HCT116 (cell line): Measurements from ENCODE around the gene C11orf68. TPM values are rescaled to one million over a fixed set of nuclear protein-coding genes. Genes with fewer than 3 reads are reported as not detected.
A peak's percentile ranks its signal among the peaks of the same experiment; 100 is the strongest.

Experiments
- ATAC-seq: fragments of 200-7000 bp; cut with Tn5 transposase; 2 replicates; pipeline ENCODE4 v1.9.1; 2020; ENCODE audit warnings: mild to moderate bottlenecking, moderate library complexity
- Bru-seq: library from RNA; stranded (reverse); fragments of 400-500 nt; gene quantifications from one replicate; lab custom pipeline; 2021; lab: Mats Ljungman, UMichigan
- BruChase-seq, 2 experiments: library from RNA; stranded (reverse); fragments of 400-500 nt; gene quantifications; one replicate each; lab custom pipeline; 2021; lab: Mats Ljungman, UMichigan
- BruUV-seq: library from RNA; stranded (reverse); fragments of 400-500 nt; replicated peaks from 2 replicates; lab custom pipeline; 2021; lab: Mats Ljungman, UMichigan
- CTCF ChIA-PET: fragments of 300-600 bp; sonication (Branson Sonifier 250); formaldehyde crosslinking; loops from one replicate; lab custom pipeline; 2021; ENCODE audit warnings: antibody characterized with exemption; lab: Charles Lee
- POLR2A ChIA-PET: fragments of 300-600, 350-600 bp; sonication (Branson Sonifier 250); formaldehyde crosslinking; loops from one replicate; lab custom pipeline; 2021; ENCODE audit warnings: antibody characterized with exemption; lab: Charles Lee
- RAD21 ChIA-PET, 2 experiments: fragments of 300-600 bp; sonication (Branson Sonifier 250); formaldehyde crosslinking; loops; one replicate each; lab custom pipeline; 2023; ENCODE audit warnings: low total read pairs in 2 of 2; ENCODE audit not compliant: uncharacterized antibody in 2 of 2, unreplicated experiment in 2 of 2, low non-redundant PET in 1 of 2; lab: Charles Lee
- DNase-seq: peaks from one replicate; pipeline ENCODE4 v3.0.0-alpha.2; 2010; ENCODE audit warnings: low read depth, low spot score
- H2AFZ ChIP-seq: fragments of 200-600 bp; shearing (Covaris generic), sonication (generic); 2 replicates; pipeline ENCODE4 v1.6.1; 2017; ENCODE audit warnings: low read depth, mixed run types, mixed read lengths, antibody characterized with exemption, low read length; ENCODE audit not compliant: poor library complexity, severe bottlenecking
- H3K27ac ChIP-seq: 2 replicates; pipeline ENCODE4 v1.5.1; 2012; ENCODE audit warnings: low read depth, low read length
- H3K27me3 ChIP-seq: fragments of 200-600 bp; sonication (generic); 2 replicates; pipeline ENCODE4 v1.6.1; 2016; ENCODE audit warnings: mixed run types, low read length, mixed read lengths; ENCODE audit not compliant: insufficient read depth
- H3K36me3 ChIP-seq, 2 experiments: fragments of 200-500 bp in 1 of 2; fragments of 200-600 bp in 1 of 2; sonication (Bioruptor generic) in 1 of 2; sonication (generic) in 1 of 2; 2 replicates each; pipeline versions ENCODE4 v1.5.1 to v1.6.1; 2014 to 2016; ENCODE audit warnings: low read length in 2 of 2, inconsistent platforms in 1 of 2, mixed read lengths in 1 of 2, mixed run types in 1 of 2; ENCODE audit not compliant: insufficient read depth in 2 of 2, control insufficient read depth in 1 of 2
- H3K4me1 ChIP-seq, 2 experiments: fragments of 200-600 bp in 1 of 2; sonication (generic) in 1 of 2; 2 replicates each; pipeline versions ENCODE4 v1.5.1 to v1.6.1; 2012 to 2017; ENCODE audit warnings: low read length in 2 of 2, inconsistent platforms in 1 of 2, mild to moderate bottlenecking in 1 of 2, mixed read lengths in 1 of 2, mixed run types in 1 of 2, moderate library complexity in 1 of 2; ENCODE audit not compliant: insufficient read depth in 2 of 2, control insufficient read depth in 1 of 2
- H3K4me2 ChIP-seq: fragments of 200-600 bp; sonication (generic); 2 replicates; pipeline ENCODE4 v1.6.1; 2017; ENCODE audit warnings: mixed run types, low read length, mixed read lengths
- H3K4me3 ChIP-seq, 2 experiments: fragments of 200-600 bp in 1 of 2; sonication (generic) in 1 of 2; replicated peaks in 1 of 2; 2 replicates each; pipeline ENCODE4 v1.5.1; 2011 to 2016; ENCODE audit warnings: low read length in 2 of 2, control low read depth in 1 of 2, low read depth in 1 of 2, mild to moderate bottlenecking in 1 of 2, mixed read lengths in 1 of 2, mixed run types in 1 of 2
- H3K79me2 ChIP-seq: fragments of 200-600 bp; sonication (generic); 2 replicates; pipeline ENCODE4 v1.6.1; 2017; ENCODE audit warnings: mild to moderate bottlenecking, mixed run types, low read length, moderate library complexity, mixed read lengths; ENCODE audit not compliant: insufficient read depth
- H3K9ac ChIP-seq: fragments of 200-600 bp; sonication (generic); 2 replicates; pipeline ENCODE4 v1.6.1; 2016; ENCODE audit warnings: low read length, mixed read lengths
- H3K9me2 ChIP-seq: fragments of 200-600 bp; sonication (generic), shearing (Covaris generic); 2 replicates; pipeline ENCODE4 v1.6.1; 2017; ENCODE audit warnings: mixed run types, mild to moderate bottlenecking, moderate library complexity; ENCODE audit not compliant: insufficient read depth
- H3K9me3 ChIP-seq, 2 experiments: fragments of 200-500 bp in 1 of 2; fragments of 200-600 bp in 1 of 2; sonication (Bioruptor generic) in 1 of 2; sonication (generic) in 1 of 2; 2 replicates each; pipeline ENCODE4 v1.6.1; 2014 to 2017; ENCODE audit warnings: low read length in 2 of 2, mixed read lengths in 2 of 2, inconsistent platforms in 1 of 2, low read depth in 1 of 2, mild to moderate bottlenecking in 1 of 2, mixed run types in 1 of 2, moderate library complexity in 1 of 2; ENCODE audit not compliant: control insufficient read depth in 1 of 2, insufficient read depth in 1 of 2
- H4K20me1 ChIP-seq: fragments of 200-600 bp; sonication (generic), shearing (Covaris generic); 2 replicates; pipeline ENCODE4 v1.6.1; 2017; ENCODE audit warnings: mixed run types, mild to moderate bottlenecking, moderate library complexity; ENCODE audit not compliant: insufficient read depth
- ATF3 ChIP-seq: IDR thresholded peaks from 2 replicates; pipeline ENCODE4 v1.6.1; 2012
- ELF1 ChIP-seq: IDR thresholded peaks from 2 replicates; pipeline ENCODE4 v1.6.1; 2012; ENCODE audit warnings: low read depth, borderline replicate concordance
- EZH2phosphoT487 ChIP-seq: fragments of 200-600 bp; IDR thresholded peaks from 2 replicates; pipeline ENCODE4 v1.6.1; 2018; ENCODE audit warnings: antibody characterized with exemption, borderline replicate concordance
- FOSL1 ChIP-seq: IDR thresholded peaks from 2 replicates; pipeline ENCODE4 v1.6.1; 2012; ENCODE audit warnings: low read depth
- JUND ChIP-seq: IDR thresholded peaks from 2 replicates; pipeline ENCODE4 v1.6.1; 2012
- MAX ChIP-seq: IDR thresholded peaks from 2 replicates; pipeline ENCODE4 v1.6.1; 2012
- POLR2A ChIP-seq: IDR thresholded peaks from 2 replicates; pipeline ENCODE4 v1.7.0; 2011; ENCODE audit warnings: borderline replicate concordance; ENCODE audit not compliant: insufficient read depth, insufficient read length; ENCODE audit errors: extremely low read depth
- POLR2AphosphoS5 ChIP-seq: IDR thresholded peaks from 2 replicates; pipeline ENCODE4 v1.6.1; 2011; ENCODE audit warnings: mild to moderate bottlenecking, low read depth, low read length, moderate library complexity
- REST ChIP-seq: IDR thresholded peaks from 2 replicates; pipeline ENCODE4 v1.6.1; 2012; ENCODE audit warnings: low read depth
- SIN3A ChIP-seq: IDR thresholded peaks from 2 replicates; pipeline ENCODE4 v1.6.1; 2012; ENCODE audit warnings: low read depth
- SRF ChIP-seq: IDR thresholded peaks from 2 replicates; pipeline ENCODE4 v1.6.1; 2012; ENCODE audit warnings: low read depth
- TCF7L2 ChIP-seq: IDR thresholded peaks from 2 replicates; pipeline ENCODE4 v1.7.0; 2011; ENCODE audit warnings: borderline replicate concordance, inconsistent platforms; ENCODE audit not compliant: insufficient read depth, insufficient read length; ENCODE audit errors: extremely low read depth
- YY1 ChIP-seq: IDR thresholded peaks from 2 replicates; pipeline ENCODE4 v1.6.1; 2011; ENCODE audit warnings: low read length, low read depth, moderate library complexity, mild to moderate bottlenecking; ENCODE audit not compliant: insufficient replicate concordance; ENCODE audit errors: extremely low read depth
- ZBTB33 ChIP-seq: IDR thresholded peaks from 2 replicates; pipeline ENCODE4 v1.6.1; 2011; ENCODE audit warnings: mild to moderate bottlenecking, low read length, moderate library complexity; ENCODE audit not compliant: insufficient replicate concordance; ENCODE audit errors: extremely low read depth
- ZFX ChIP-seq: fragments of 450-650 bp; IDR thresholded peaks from 2 replicates; pipeline ENCODE4 v1.6.1; 2017
- intact Hi-C: fragments of 100-400 bp; cut with micrococcal nuclease; formaldehyde crosslinking; loops from 2 replicates; pipeline ENCODE4 v1.10.0; 2022
- long read RNA-seq: library from polyadenylated mRNA; unstranded; transcript quantifications from one replicate; pipeline ENCODE4 v2.0.0, GENCODE V29; 2021; ENCODE audit not compliant: unreplicated experiment
- polyA plus RNA-seq: library from polyadenylated mRNA; unstranded; fragments of >200 nt; gene quantifications from 2 replicates; pipeline ENCODE4 v1.2.1, GENCODE V29; 2012; ENCODE audit warnings: missing spikeins
- total RNA-seq: library from RNA; stranded (reverse); gene quantifications from one replicate; pipeline ENCODE4 v1.2.1, GENCODE V29; 2021; ENCODE audit not compliant: unreplicated experiment

The C11orf68 gene
- total RNA-seq (49.8 TPM), Bru-seq, nascent RNA (percentile 91 among the genes with signal in this experiment), BruChase-seq, experiment 1, labeled RNA remaining after a 6-hour chase (percentile 61 among the genes with signal in this experiment), BruChase-seq, experiment 2, labeled RNA remaining after a 2-hour chase (percentile 93 among the genes with signal in this experiment)
- polyA plus RNA-seq: 68.5 and 74.5 TPM in 2 replicates
- long read RNA-seq, transcript C11orf68-203 (1 exons, 1,528 nt): minor isoform, 17 of 53 reads
- long read RNA-seq, transcript C11orf68-201 (2 exons, 1,619 nt): minor isoform, 17 of 53 reads
- long read RNA-seq, transcript C11orf68-202 (2 exons, 1,559 nt): major isoform, 19 of 53 reads
- long read RNA-seq, partial matches to known transcripts: 0 of 53 reads
- long read RNA-seq, other reads (novel, unspliced or antisense): 0 of 53 reads

- no peak for DNase-seq
- peak within 1 kb of the TSS; percentile 96 for H3K4me2 ChIP-seq
- TSS peak; percentile 69 for BruUV-seq
- ATAC-seq: peak; percentile 41
- H2AFZ ChIP-seq: no peak within 1 kb of the TSS
- H4K20me1 ChIP-seq: no peaks in the 10 kb centered on the region
- no peaks in the 10 kb centered on the region for H3K9me3 ChIP-seq
- H3K4me3 ChIP-seq: peak within 1 kb of the TSS; percentile 94 to 95
- POLR2A ChIA-PET: interaction anchor here (1.3 to 2.0 kb wide), 6 partner anchors 13 to 30 kb away, joined by 5 to 30 read pairs (median 9); partner anchors contain the start of genes CCDC85B, FIBP and FOSL1
- peak within 1 kb of the TSS; percentile 95 for H3K27ac ChIP-seq
- peaks cover 5 to 27% of the 10 kb centered on the region in 2 experiments; a peak in 3 of 4 replicates for H3K36me3 ChIP-seq
- H3K9me2 ChIP-seq: no peaks in the 10 kb centered on the region
- H3K4me1 ChIP-seq: peaks cover 43 to 60% of the 10 kb centered on the region in 2 experiments
- H3K79me2 ChIP-seq: peaks cover 44% of the 10 kb centered on the region
- intact Hi-C loops: no loop called here
- CTCF ChIA-PET: interaction anchor here (0.6 to 1.8 kb wide), 3 partner anchors 31 to 59 kb away, joined by 3 to 5 read pairs (median 3); partner anchors contain the start of gene FIBP
- RAD21 ChIA-PET: interaction anchor here in 1 of 2 experiments (0.6 kb wide), 1 partner anchor 17 kb away, joined by 3 read pairs; no protein-coding TSS in a partner anchor
- no peaks in the 10 kb centered on the region for H3K27me3 ChIP-seq
- peak within 1 kb of the TSS; percentile 99 for H3K9ac ChIP-seq
- peak; percentile 95 for TF ChIP-seq YY1
- no peak for TF ChIP-seq EZH2phosphoT487
- TF ChIP-seq MAX: no peak
- no peak for TF ChIP-seq POLR2A
- TF ChIP-seq ZBTB33: no peak
- TF ChIP-seq ZFX: peak; percentile 73
- no peak for TF ChIP-seq REST
- TF ChIP-seq SRF: no peak
- no peak for TF ChIP-seq TCF7L2
- no peak for TF ChIP-seq ELF1
- no peak for TF ChIP-seq ATF3
- TF ChIP-seq SIN3A: no peak
- TF ChIP-seq JUND: no peak
- TF ChIP-seq POLR2AphosphoS5: peak; percentile 43
- no peak for TF ChIP-seq FOSL1
These were observed at the start of gene C11orf68 for GRCh38 chr11:65918211-65919140. Gene C11orf68, minus strand, starts transcription at chr11:65919062. Its CDS starts 31 bp downstream, at chr11:65919031.
